Smooth muscle cell of bladder (primary cell): ENCODE results near the gene KATNBL1. TPM values are rescaled to one million over a fixed set of nuclear protein-coding genes. Genes with fewer than 3 reads are reported as not detected.

Experiments
- total RNA-seq: library from RNA; depleted of rRNA; stranded (reverse); fragments of >200 nt; gene quantifications from 2 replicates; pipeline ENCODE4 v1.2.3, GENCODE V29; 2014

Gene KATNBL1, protein sequence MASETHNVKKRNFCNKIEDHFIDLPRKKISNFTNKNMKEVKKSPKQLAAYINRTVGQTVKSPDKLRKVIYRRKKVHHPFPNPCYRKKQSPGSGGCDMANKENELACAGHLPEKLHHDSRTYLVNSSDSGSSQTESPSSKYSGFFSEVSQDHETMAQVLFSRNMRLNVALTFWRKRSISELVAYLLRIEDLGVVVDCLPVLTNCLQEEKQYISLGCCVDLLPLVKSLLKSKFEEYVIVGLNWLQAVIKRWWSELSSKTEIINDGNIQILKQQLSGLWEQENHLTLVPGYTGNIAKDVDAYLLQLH
- total RNA-seq: 30.1 and 38.8 TPM in 2 replicates

GRCh38 chr15:34209421-34210282 lies at the start of gene KATNBL1:
KATNBL1 (minus strand) TSS chr15:34210096; CDS start chr15:34163676, 46,420 bp downstream.

GRCh38 chr15:34101366-34102174 lies 108.3 kb downstream of the KATNBL1 start, which contains the start of the genes EMC7 and PGBD4:
EMC7 (minus strand) TSS chr15:34101862; CDS start chr15:34101839, 23 bp downstream.
PGBD4 (plus strand) TSS chr15:34102083; CDS start chr15:34102532, 449 bp downstream.

Other genes with a start within 250 kb of the KATNBL1 start
- gene CHRM5, start 241.6 kb downstream of the KATNBL1 start, total RNA-seq: under 0.01 TPM in 2 replicates
- 31.7 and 38.4 TPM in 2 replicates for gene AVEN, start 170.9 kb downstream of the KATNBL1 start, total RNA-seq
- 37.3 and 52.4 TPM in 2 replicates for gene EMC7, start 108.2 kb downstream of the KATNBL1 start, total RNA-seq
- 1.8 and 2.2 TPM in 2 replicates for gene PGBD4, start 108.0 kb downstream of the KATNBL1 start, total RNA-seq
- gene EMC4, start 14.9 kb upstream of the KATNBL1 start, total RNA-seq: 206 and 227 TPM in 2 replicates
- gene SLC12A6, start 127.7 kb upstream of the KATNBL1 start, total RNA-seq: 10.2 and 15.0 TPM in 2 replicates
- 178 and 197 TPM in 2 replicates for gene NOP10, start 133.0 kb upstream of the KATNBL1 start, total RNA-seq
- gene NUTM1, start 133.2 kb upstream of the KATNBL1 start, total RNA-seq: not detected in 2 replicates
- gene LPCAT4, start 157.1 kb upstream of the KATNBL1 start, total RNA-seq: 4.0 and 5.4 TPM in 2 replicates
- 8.9 and 9.0 TPM in 2 replicates for gene GOLGA8A, start 227.7 kb upstream of the KATNBL1 start, total RNA-seq